IPS-15b (cell line): ENCODE results near the gene DNAJB12.

Experiments
- H3K27me3 ChIP-seq: one replicate; pipeline ENCODE4 v1.6.1; 2013; ENCODE audit warnings: low read length; ENCODE audit not compliant: control insufficient read depth, insufficient read depth
- H3K36me3 ChIP-seq: one replicate; pipeline ENCODE4 v1.6.1; 2013; ENCODE audit warnings: low read length; ENCODE audit not compliant: control insufficient read depth, insufficient read depth
- H3K4me1 ChIP-seq: one replicate; pipeline ENCODE4 v1.6.1; 2013; ENCODE audit warnings: mild to moderate bottlenecking, low read length; ENCODE audit not compliant: control insufficient read depth, insufficient read depth
- H3K4me3 ChIP-seq: one replicate; pipeline ENCODE4 v1.5.1; 2013; ENCODE audit warnings: low read depth, low read length
- H3K9ac ChIP-seq: one replicate; pipeline ENCODE4 v1.6.1; 2013; ENCODE audit warnings: low read depth, mild to moderate bottlenecking, low read length
- H3K9me3 ChIP-seq: one replicate; pipeline ENCODE4 v1.6.1; 2013; ENCODE audit warnings: mild to moderate bottlenecking, low read length; ENCODE audit not compliant: control insufficient read depth, insufficient read depth

DNAJB12 gene

DNA sequence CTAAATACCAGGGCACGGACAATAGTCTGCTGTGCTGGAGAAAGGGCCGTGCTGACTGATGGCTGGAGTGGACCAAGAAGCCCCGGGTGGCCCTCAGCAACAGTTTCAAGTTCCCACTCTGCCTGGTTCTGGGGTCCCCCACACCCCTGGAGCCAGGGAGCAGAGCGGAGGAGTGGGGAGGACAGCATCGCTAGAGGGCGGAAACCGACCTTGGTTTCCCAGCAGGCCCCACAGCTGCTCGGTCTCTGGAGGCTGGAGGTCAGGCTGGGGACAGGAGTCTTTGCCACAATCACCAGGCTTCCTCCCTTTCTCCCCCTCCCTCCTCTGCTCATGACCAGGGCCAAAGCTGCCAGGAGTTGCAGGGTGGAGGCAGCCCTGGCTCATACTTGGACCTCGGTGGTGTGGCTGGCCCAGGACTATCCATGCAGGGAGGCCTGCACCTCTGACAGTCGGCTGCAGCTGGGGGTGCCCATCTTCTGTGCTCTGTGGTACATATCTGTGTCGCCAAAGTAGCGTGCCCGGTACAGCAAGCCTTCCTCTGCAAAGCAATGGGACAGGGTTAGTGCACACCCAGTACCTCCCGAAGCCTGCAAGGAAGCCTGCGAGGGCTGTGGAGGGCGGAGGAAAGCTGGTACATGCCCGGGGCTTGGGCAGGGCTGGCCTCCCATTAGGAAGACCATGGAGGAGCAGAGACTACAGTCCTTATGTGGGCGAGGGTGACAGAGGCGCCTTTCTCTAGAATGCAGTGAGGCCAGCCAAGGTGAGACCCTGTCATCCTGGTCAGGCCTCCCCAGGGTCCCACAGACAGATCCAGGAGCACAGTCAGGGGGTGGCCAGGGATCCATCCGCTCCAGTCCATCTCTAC is 19.1 kb downstream of the DNAJB12 start:
- Histone ChIP-seq H3K4me3 (no peak overlapping the region), H3K36me3 (peaks cover 30% of the 10 kb centered on the region)

DNA sequence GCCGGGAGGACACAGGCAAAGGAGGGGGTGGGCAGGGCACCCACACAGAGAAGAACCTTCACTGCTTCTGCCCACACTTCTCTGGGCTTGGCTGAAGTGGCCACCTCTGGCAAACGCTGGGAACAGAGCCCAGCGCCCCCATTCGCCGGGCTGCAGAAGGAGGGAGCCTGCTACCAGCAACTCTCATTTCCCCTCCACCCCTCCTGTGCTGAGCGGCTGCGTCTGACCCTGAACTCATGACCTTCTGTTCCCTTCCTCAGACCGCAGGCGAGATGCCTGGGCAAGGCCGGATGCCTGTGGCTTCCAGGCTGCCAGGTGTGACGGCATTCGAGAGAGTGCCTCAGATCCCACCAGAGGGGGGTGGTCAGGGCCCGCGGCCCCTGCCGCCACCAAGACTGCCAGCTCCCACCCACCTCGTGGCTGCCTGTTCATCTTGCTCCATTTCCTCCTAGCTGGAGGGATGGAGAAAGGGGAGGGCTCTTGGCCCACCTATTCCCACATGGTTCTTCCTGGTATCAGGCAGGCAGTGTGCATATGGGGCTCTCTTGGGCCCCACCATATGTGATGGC is 19.8 kb downstream of the DNAJB12 start:
- H3K4me3 ChIP-seq: no peak overlapping the region
- no peaks in the 10 kb centered on the region for H3K9me3 ChIP-seq
- H3K9ac ChIP-seq: no peak overlapping the region
- peaks cover 7% of the 10 kb centered on the region for H3K4me1 ChIP-seq
- peaks cover 28% of the 10 kb centered on the region for H3K36me3 ChIP-seq
- no peaks in the 10 kb centered on the region for H3K27me3 ChIP-seq

More for the DNA sequence above, 19.1 kb downstream of the DNAJB12 start:
- Histone ChIP-seq H3K9ac (no peak overlapping the region), H3K27me3 (no peaks in the 10 kb centered on the region), H3K4me1 (peaks cover 7% of the 10 kb centered on the region), H3K9me3 (no peaks in the 10 kb centered on the region)

DNA sequence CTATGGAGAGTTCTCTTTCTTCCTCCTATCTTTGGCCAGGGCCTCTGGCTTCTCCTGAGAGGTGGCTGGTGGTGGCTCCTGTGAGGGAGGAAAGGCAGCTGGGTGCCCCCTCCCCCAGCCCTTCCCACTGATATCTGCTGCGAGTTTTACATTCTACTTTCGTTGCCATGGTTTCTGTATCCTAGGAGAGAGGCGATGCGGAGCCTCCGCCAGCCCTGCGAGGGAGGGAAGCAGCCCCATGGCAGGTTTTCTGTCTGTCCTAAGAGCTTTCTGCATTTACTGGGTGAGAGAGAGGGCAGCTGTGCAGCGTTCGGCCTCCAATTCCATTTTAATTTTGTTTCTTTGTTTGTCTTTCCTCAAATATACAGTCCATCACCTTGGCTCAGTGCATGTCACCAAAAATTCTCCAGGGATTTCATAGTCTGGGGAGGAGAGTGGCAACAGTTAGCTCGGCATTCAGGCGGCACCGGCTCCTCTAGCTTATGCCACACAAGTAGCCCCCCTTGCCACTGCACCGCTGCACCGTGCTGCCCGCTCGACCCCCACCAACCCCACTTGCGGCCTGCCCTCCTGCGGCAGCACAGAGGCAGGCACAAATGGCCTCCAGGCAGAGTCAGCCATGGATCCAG is 20.4 kb downstream of the DNAJB12 start:
- peaks cover 28% of the 10 kb centered on the region for H3K36me3 ChIP-seq
- H3K4me3 ChIP-seq: no peak overlapping the region
- H3K27me3 ChIP-seq: no peaks in the 10 kb centered on the region
- H3K9me3 ChIP-seq: no peaks in the 10 kb centered on the region
- H3K4me1 ChIP-seq: peaks cover 7% of the 10 kb centered on the region
- no peak overlapping the region for H3K9ac ChIP-seq

DNA sequence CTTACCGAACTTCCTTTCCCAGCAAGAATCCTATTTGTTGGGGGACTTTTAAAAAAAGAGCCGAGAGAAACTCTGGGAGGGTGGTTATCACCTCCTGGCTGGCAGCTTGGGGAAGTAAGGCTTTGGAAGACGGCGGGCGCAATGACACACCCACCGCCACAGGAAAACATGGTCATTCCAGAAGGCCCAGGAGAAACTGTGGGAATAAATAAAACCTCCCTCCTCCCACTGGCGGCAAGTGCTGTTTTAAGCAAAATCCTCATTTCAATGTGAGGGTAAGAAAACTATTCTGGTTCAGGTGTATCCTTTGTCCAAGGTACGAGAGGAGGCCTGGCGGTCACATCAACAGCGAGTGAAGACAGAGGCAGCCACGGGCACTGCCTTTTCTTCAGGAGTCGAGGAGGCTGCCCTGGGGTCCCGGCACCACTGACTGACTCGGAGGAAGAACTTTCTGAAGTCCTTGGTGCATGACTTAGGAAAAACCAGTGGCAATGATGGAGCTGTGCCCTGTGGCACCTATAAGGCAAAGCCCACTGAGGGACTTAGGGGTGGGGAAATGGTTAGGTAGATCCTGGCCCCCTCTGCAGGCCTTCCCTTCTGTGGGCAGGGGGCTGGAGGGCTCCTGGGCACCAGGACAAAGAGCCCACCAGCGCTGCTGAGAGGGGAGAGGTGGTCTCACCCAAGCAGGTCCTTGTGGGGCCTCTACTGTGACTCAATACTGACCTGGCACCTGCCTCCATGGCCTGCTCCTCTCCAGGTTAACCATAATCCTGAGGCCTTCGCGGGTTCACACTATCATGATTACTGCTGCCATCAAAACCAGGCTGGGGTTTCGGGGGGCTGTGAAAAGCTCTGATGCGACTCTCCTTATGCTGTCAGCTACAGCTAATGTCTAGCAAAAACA is 21.4 kb downstream of the DNAJB12 start:
- Histone ChIP-seq H3K36me3 (peaks cover 28% of the 10 kb centered on the region), H3K9ac (no peak overlapping the region), H3K9me3 (no peaks in the 10 kb centered on the region), H3K4me3 (no peak overlapping the region), H3K4me1 (peaks cover 7% of the 10 kb centered on the region), H3K27me3 (no peaks in the 10 kb centered on the region)

DNA sequence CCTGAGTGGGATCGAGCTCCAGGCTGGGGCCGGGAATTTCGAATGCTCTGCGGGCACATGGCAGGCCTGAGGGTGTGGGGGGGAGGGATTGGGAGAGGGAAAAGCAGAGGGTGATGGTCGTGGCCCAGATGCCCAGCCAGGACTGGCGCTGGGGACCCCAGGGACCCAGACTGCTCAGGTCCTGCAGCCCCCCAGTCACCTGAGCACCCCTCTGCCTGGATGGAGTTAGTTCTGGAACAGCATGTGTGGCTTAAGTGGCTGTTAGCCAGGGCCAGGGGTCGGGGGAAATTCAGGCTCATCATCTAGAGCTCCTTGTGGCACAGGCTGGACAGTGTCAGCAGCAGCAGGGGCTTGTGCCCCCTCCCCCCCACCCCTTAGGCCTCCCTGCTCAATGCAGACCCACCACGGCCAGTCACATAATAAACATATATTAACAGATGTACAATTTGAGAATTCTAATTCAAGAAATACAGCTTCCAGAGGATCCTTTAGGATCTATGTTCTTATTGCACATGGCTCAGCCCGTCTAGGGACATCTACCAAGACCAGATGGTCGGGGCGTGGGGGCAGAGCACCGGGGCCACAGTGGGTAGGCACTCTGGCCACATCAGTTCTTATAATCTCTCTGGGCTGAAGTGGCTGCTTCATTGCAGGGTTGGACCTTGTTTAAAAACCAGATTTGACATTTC is 22.2 kb downstream of the DNAJB12 start:
- H3K36me3 ChIP-seq: peaks cover 21% of the 10 kb centered on the region
- no peak overlapping the region for H3K4me3 ChIP-seq
- no peaks in the 10 kb centered on the region for H3K9me3 ChIP-seq
- no peaks in the 10 kb centered on the region for H3K27me3 ChIP-seq
- peak overlapping the region; percentile 60 for H3K9ac ChIP-seq
- peaks cover 7% of the 10 kb centered on the region for H3K4me1 ChIP-seq

DNA sequence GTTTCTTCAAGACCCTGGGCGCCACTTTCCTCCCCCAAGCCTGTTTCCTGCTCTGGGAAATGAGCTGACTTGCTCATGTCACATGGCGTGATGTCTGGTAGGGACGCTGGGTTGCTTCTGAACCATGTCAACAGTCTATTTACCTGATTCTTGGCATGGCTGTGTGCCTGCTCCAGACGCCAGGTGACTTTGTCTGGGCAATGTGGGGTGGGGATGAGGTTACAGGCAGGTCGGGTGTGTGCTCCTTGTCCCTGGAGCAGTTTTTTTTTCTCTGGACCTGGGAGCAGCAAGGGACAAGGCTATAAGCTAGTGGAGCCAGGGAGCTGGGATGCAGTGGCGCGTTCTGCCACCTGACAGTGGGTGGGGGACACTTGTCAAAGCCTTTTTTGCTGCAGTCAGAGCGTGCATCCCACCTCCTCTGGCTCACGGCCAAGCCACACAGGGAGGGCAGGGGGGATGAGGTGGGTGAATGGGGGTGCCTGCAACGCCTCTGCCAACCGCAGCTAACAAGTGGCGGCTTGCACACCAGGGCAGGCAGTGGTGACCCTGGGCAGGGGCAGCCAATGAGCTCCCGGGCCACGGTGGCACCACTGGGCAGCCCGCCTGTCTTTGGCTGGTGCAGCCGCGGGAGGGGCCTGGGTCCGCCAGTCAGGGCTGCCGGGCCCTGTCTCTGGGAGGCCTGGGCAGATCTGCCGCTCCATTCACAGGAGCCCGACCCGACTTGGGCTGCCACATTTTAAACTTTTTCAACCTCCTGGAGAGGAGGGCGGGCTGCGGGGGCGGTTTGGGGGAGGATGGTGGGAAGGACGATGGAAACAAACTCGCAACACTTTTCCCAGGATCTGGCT is 22.9 kb downstream of the DNAJB12 start:
- H3K27me3 ChIP-seq: no peaks in the 10 kb centered on the region
- H3K4me3 ChIP-seq: peak overlapping the region; percentile 37
- H3K36me3 ChIP-seq: peaks cover 19% of the 10 kb centered on the region
- no peaks in the 10 kb centered on the region for H3K9me3 ChIP-seq
- peak overlapping the region; percentile 60 for H3K9ac ChIP-seq
- peaks cover 7% of the 10 kb centered on the region for H3K4me1 ChIP-seq

GRCh38 chr10:72330069-72330426 is 24.7 kb downstream of the DNAJB12 start:
- peaks cover 2% of the 10 kb centered on the region for H3K36me3 ChIP-seq
- H3K4me3 ChIP-seq: no peak overlapping the region
- peaks cover 7% of the 10 kb centered on the region for H3K4me1 ChIP-seq
- no peak overlapping the region for H3K9ac ChIP-seq
- no peaks in the 10 kb centered on the region for H3K27me3 ChIP-seq
- no peaks in the 10 kb centered on the region for H3K9me3 ChIP-seq

GRCh38 chr10:72329290-72330068 is 25.2 kb downstream of the DNAJB12 start:
- Histone ChIP-seq H3K4me1 (peaks cover 7% of the 10 kb centered on the region), H3K36me3 (no peaks in the 10 kb centered on the region), H3K9ac (no peak overlapping the region), H3K9me3 (no peaks in the 10 kb centered on the region), H3K27me3 (no peaks in the 10 kb centered on the region), H3K4me3 (no peak overlapping the region)

DNA sequence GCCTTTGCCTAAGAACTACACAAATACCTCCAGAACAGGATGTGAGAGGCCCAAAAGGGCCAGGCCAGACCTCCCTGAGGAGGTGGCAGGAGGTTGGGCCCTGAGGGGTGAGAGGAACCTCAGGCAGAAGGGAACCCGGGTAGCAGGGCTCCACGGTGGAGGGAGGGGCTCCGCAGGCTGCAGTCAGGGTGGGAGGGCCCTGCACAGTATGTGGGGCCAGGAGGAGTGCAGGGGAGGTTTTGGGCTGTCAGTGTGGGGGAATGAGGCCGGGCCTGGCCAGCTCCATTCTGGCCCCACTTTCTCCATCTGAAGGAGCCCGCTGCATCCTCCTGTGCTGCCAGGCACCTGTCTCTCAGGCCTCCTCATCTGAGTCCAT is 25.9 kb downstream of the DNAJB12 start:
- Histone ChIP-seq H3K4me3 (no peak overlapping the region), H3K9me3 (no peaks in the 10 kb centered on the region), H3K4me1 (peaks cover 7% of the 10 kb centered on the region), H3K36me3 (no peaks in the 10 kb centered on the region), H3K9ac (no peak overlapping the region), H3K27me3 (no peaks in the 10 kb centered on the region)
